ENCODE data around the gene MESD.

Gene MESD

DNA sequence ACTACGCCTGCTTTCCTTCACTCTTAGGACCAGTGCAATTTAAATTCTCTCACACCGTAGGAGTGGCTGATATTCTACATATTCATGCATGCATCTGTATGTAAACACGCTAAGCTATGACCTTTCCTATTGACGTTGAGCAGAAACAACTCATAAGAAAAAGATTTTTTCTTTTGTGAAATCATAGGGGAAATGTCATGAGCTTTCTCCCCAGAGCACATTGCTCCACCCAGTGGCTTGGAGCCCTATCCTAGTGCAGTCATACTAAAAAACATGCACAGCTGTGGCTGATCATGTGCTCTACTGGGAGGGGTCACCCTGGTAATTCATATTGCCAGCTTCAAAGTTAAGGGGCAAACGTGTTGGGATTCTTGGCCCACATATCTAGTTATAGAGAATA is 1.8 kb upstream of the MESD start:
- Histone ChIP-seq H2AFZ (ENCODE audit: low read depth, low read length) (peak overlapping the region; percentile 41), H3K27ac (ENCODE audit: low read length) (no peak overlapping the region), H3K4me1 (ENCODE audit: low read length) (peaks cover 39% of the 10 kb centered on the region), H3K36me3 (replicated peaks; ENCODE audit: low read depth, low read length) (peaks cover 18% of the 10 kb centered on the region), H3K27me3 (ENCODE audit: low read depth, low read length) (no peaks in the 10 kb centered on the region), H4K20me1 (ENCODE audit: insufficient read depth, low read length) (peaks cover 19% of the 10 kb centered on the region), H3K79me2 (ENCODE audit: low read length) (peaks cover 32% of the 10 kb centered on the region), H3K4me3 (ENCODE audit: low read length) (peak overlapping the region; percentile 8; the same call in 1 of the 2 replicates), H3K4me2 (ENCODE audit: low read length) (peak overlapping the region; percentile 94), H3K9me3 (ENCODE audit: insufficient read depth, low read length) (no peaks in the 10 kb centered on the region), H3K9ac (ENCODE audit: low read length) (no peak overlapping the region)
- TF ChIP-seq, protein P1, sequence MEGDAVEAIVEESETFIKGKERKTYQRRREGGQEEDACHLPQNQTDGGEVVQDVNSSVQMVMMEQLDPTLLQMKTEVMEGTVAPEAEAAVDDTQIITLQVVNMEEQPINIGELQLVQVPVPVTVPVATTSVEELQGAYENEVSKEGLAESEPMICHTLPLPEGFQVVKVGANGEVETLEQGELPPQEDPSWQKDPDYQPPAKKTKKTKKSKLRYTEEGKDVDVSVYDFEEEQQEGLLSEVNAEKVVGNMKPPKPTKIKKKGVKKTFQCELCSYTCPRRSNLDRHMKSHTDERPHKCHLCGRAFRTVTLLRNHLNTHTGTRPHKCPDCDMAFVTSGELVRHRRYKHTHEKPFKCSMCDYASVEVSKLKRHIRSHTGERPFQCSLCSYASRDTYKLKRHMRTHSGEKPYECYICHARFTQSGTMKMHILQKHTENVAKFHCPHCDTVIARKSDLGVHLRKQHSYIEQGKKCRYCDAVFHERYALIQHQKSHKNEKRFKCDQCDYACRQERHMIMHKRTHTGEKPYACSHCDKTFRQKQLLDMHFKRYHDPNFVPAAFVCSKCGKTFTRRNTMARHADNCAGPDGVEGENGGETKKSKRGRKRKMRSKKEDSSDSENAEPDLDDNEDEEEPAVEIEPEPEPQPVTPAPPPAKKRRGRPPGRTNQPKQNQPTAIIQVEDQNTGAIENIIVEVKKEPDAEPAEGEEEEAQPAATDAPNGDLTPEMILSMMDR (IDR thresholded peaks at IDR 0.05; ENCODE audit: low read depth, low read length): peak; percentile 46
- no peak for TF ChIP-seq EZH2phosphoT487 (IDR thresholded peaks at IDR 0.05; ENCODE audit: low read depth)

DNA sequence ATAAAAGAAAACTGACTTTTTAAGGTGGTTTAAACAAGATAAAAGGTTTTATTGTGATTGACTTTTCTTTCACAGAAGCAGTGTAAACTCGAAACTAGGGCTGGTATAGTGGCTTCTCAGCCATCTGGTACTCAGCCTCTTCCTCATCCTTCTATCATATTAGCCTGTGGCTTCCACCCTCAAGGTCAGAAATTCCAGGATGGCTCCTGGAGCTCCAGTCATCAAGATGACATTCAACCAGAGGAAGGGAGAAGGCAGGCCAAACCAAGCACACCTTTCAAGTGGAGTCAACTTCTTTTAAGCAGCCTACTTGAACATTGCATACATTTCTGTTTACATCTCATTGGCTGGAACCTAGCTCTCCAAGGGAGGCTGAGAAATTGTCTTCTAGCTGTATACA is 1.3 kb upstream of the MESD start:
- H4K20me1 ChIP-seq (ENCODE audit: insufficient read depth, low read length): peaks cover 21% of the 10 kb centered on the region
- TF ChIP-seq, protein P1 (IDR thresholded peaks at IDR 0.05; ENCODE audit: low read depth, low read length): no peak
- no peak for TF ChIP-seq EZH2phosphoT487 (IDR thresholded peaks at IDR 0.05; ENCODE audit: low read depth)
- H3K4me1 ChIP-seq (ENCODE audit: low read length): peaks cover 39% of the 10 kb centered on the region
- no peak overlapping the region for H3K27ac ChIP-seq (ENCODE audit: low read length)
- H3K36me3 ChIP-seq (replicated peaks; ENCODE audit: low read depth, low read length): peaks cover 18% of the 10 kb centered on the region
- H3K4me2 ChIP-seq (ENCODE audit: low read length): peak overlapping the region; percentile 94
- H2AFZ ChIP-seq (ENCODE audit: low read depth, low read length): peak overlapping the region; percentile 4; the same call in 1 of the 2 replicates
- H3K79me2 ChIP-seq (ENCODE audit: low read length): peaks cover 36% of the 10 kb centered on the region
- no peak overlapping the region for H3K4me3 ChIP-seq (ENCODE audit: low read length)
- H3K27me3 ChIP-seq (ENCODE audit: low read depth, low read length): no peaks in the 10 kb centered on the region
- no peaks in the 10 kb centered on the region for H3K9me3 ChIP-seq (ENCODE audit: insufficient read depth, low read length)
- H3K9ac ChIP-seq (ENCODE audit: low read length): no peak overlapping the region

DNA sequence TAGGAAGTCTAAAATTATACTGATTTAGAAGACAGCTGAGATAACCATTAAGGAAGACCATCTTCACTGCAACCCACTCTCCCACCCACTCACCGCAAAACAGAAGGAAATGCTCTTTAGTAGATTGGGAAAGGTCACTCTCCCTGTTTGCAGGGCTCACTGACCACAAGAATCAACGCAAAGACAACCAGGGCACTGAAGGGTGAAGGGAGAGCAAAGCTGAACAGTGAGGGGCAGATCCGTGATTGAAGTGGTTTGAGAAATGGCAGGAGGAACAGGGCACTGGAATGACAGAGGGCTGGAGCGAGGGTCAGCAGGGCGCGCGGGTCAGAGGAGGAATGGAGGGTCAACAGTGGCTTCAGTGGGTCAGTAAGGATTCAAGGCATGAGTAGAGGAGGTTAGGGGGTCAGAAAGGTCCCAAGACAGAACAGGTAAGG is 520 bp downstream of the MESD start:
- peak overlapping the region; percentile 99 for H3K9ac ChIP-seq (ENCODE audit: low read length)
- peaks cover 55% of the 10 kb centered on the region for H3K79me2 ChIP-seq (ENCODE audit: low read length)
- peaks cover 22% of the 10 kb centered on the region for H3K36me3 ChIP-seq (replicated peaks; ENCODE audit: low read depth, low read length)
- peak overlapping the region; percentile 99 for H3K4me2 ChIP-seq (ENCODE audit: low read length)
- no peak for TF ChIP-seq EZH2phosphoT487 (IDR thresholded peaks at IDR 0.05; ENCODE audit: low read depth)
- TF ChIP-seq, protein P1 (IDR thresholded peaks at IDR 0.05; ENCODE audit: low read depth, low read length): no peak
- peaks cover 46% of the 10 kb centered on the region for H3K4me1 ChIP-seq (ENCODE audit: low read length)
- H2AFZ ChIP-seq (ENCODE audit: low read depth, low read length): peak overlapping the region; percentile 59; the same call in 1 of the 2 replicates
- H3K9me3 ChIP-seq (ENCODE audit: insufficient read depth, low read length): no peaks in the 10 kb centered on the region
- peak overlapping the region; percentile 46 for H3K27ac ChIP-seq (ENCODE audit: low read length)
- peak overlapping the region; percentile 99 for H3K4me3 ChIP-seq (ENCODE audit: low read length)
- no peaks in the 10 kb centered on the region for H3K27me3 ChIP-seq (ENCODE audit: low read depth, low read length)
- peaks cover 35% of the 10 kb centered on the region for H4K20me1 ChIP-seq (ENCODE audit: insufficient read depth, low read length)

DNA sequence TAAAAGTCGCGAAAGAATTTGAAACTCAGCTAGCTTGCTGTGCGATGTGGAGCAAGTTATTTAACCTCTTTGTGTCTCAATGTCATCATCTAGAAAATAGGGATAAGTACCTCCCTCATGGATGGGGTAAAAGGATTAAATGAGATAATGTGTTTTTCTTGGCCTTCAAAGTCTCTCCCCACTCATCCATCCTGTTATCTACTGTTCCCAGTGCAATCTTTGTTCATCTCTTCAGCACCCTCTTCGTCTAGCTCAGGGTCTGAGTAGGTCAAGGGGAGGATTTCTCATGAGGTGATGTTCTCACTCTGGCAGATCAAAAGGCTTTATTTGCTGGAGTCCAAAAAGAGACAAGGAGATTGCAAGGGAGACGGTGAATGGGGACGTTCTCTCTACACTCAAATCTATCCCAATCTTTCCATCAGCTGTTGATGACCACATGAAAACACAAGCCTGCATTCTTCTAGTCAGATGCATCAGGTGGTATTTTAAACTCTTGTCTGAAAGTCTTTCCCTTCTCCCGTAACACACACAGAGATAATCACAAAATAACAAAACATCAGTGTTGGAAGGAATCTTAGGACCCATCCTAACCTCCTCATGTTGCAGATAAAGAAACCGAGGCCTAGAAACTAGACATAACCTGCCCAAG is 1.3 kb downstream of the MESD start:
- Histone ChIP-seq H3K4me2 (ENCODE audit: low read length) (peak overlapping the region; percentile 99), H2AFZ (ENCODE audit: low read depth, low read length) (no peak overlapping the region), H3K9me3 (ENCODE audit: insufficient read depth, low read length) (no peaks in the 10 kb centered on the region), H3K4me1 (ENCODE audit: low read length) (peaks cover 46% of the 10 kb centered on the region), H4K20me1 (ENCODE audit: insufficient read depth, low read length) (peaks cover 40% of the 10 kb centered on the region), H3K27me3 (ENCODE audit: low read depth, low read length) (no peaks in the 10 kb centered on the region), H3K9ac (ENCODE audit: low read length) (peak overlapping the region; percentile 99), H3K79me2 (ENCODE audit: low read length) (peaks cover 63% of the 10 kb centered on the region), H3K27ac (ENCODE audit: low read length) (0 out of 2 replicates have a peak overlapping the region, but pooled peaks have one; percentile 46), H3K4me3 (ENCODE audit: low read length) (peak overlapping the region; percentile 99), H3K36me3 (replicated peaks; ENCODE audit: low read depth, low read length) (peaks cover 23% of the 10 kb centered on the region)
- TF ChIP-seq EZH2phosphoT487 (IDR thresholded peaks at IDR 0.05; ENCODE audit: low read depth): no peak
- TF ChIP-seq, protein P1 (IDR thresholded peaks at IDR 0.05; ENCODE audit: low read depth, low read length): no peak
